Choroid plexus epithelial cell (primary cell): ENCODE measurements around the gene BRICD5.

Experiments
- DNase-seq: peaks from one replicate; pipeline ENCODE4 v3.0.0-alpha.2; 2010; ENCODE audit warnings: low read depth
- H3K4me3 ChIP-seq: 2 replicates; pipeline ENCODE4 v1.5.1; 2011; ENCODE audit warnings: low read depth, mild to moderate bottlenecking, control low read depth, low read length, moderate library complexity
- CTCF ChIP-seq: conservative IDR thresholded peaks from 2 replicates; pipeline ENCODE4 v1.5.1; 2011; ENCODE audit warnings: low read depth, mild to moderate bottlenecking, control low read depth, inconsistent platforms, low read length, moderate library complexity

Gene BRICD5

GRCh38 chr16:2208308-2208707, 2.4 kb downstream of the BRICD5 start:
- no peak for TF ChIP-seq CTCF
- no peak for DNase-seq
- H3K4me3 ChIP-seq: no peak overlapping the region

- no peak overlapping the region for H3K4me3 ChIP-seq
These were observed 2.8 kb downstream of the BRICD5 start for GRCh38 chr16:2207872-2208271.

GRCh38 chr16:2206780-2207433, 3.8 kb downstream of the BRICD5 start:
- no peak overlapping the region for H3K4me3 ChIP-seq
- TF ChIP-seq CTCF: no peak
- peak; percentile 20 for DNase-seq

More at GRCh38 chr16:2207872-2208271, 2.8 kb downstream of the BRICD5 start:
- no peak for DNase-seq
- no peak for TF ChIP-seq CTCF

GRCh38 chr16:2206420-2206779, 4.3 kb downstream of the BRICD5 start:
- peak overlapping the region; percentile 79 for H3K4me3 ChIP-seq

GRCh38 chr16:2205967-2206313, 4.7 kb downstream of the BRICD5 start:
- TF ChIP-seq CTCF: no peak

More at GRCh38 chr16:2206420-2206779, 4.3 kb downstream of the BRICD5 start:
- DNase-seq: no peak
- no peak for TF ChIP-seq CTCF

GRCh38 chr16:2205104-2205966, 5.3 kb downstream of the BRICD5 start, which contains the start of gene MLST8:
TSS of gene MLST8 (plus strand) at chr16:2205454. CDS start at chr16:2206086, 632 bp downstream.
- peak; percentile 90 for DNase-seq
- peak within 1 kb of the TSS; percentile 79 for H3K4me3 ChIP-seq
- TF ChIP-seq CTCF: no peak

More at GRCh38 chr16:2205967-2206313, 4.7 kb downstream of the BRICD5 start:
- DNase-seq: no peak
- H3K4me3 ChIP-seq: peak overlapping the region; percentile 79
